Breast epithelium (tissue), 4 donors: ENCODE measurements around the gene AOC3. TPM values are rescaled to one million over a fixed set of nuclear protein-coding genes. Genes with fewer than 3 reads are reported as not detected.
"Not testable (repeated sequence)": the region's sequence is repeated elsewhere in the genome, so short reads cannot be mapped to it uniquely, and the experiment has no call there.

ENCODE experiments used
- DNase-seq, 2 donors: peaks; one replicate each; pipeline ENCODE4 v3.0.0-alpha.2; 2019; ENCODE audit warnings: low spot score in 2 of 2
- H3K27ac ChIP-seq, 2 donors: fragments of 200-600 bp; sonication (generic) in 1 of 2; one replicate each; pipeline ENCODE4 v1.5.1; 2016 to 2019; ENCODE audit warnings: mild to moderate bottlenecking in 1 of 2
- H3K27me3 ChIP-seq, 2 donors: fragments of 200-600 bp; sonication (generic) in 1 of 2; one replicate each; pipeline versions ENCODE4 v1.5.1 to v1.6.0; 2017 to 2019; ENCODE audit warnings: control low read depth in 1 of 2, mild to moderate bottlenecking in 1 of 2
- H3K36me3 ChIP-seq: fragments of 200-600 bp; one replicate; pipeline ENCODE4 v1.5.1; 2019
- H3K4me1 ChIP-seq, 2 donors: fragments of 200-600 bp; sonication (generic); one replicate each; pipeline ENCODE4 v1.5.1; 2016 to 2019; ENCODE audit warnings: control low read depth in 1 of 2
- H3K4me3 ChIP-seq, 3 donors: fragments of 200-600 bp; sonication (generic); 1 replicate in 2 of 3; 2 replicates in 1 of 3; pipeline ENCODE4 v1.5.1; 2016 to 2019; ENCODE audit warnings: mild to moderate bottlenecking in 3 of 3, moderate library complexity in 2 of 3
- H3K9me3 ChIP-seq, 2 donors: fragments of 200-600 bp; sonication (generic) in 1 of 2; one replicate each; pipeline ENCODE4 v1.5.1; 2016 to 2019; ENCODE audit warnings: control low read depth in 1 of 2
- POLR2A ChIP-seq: fragments of 450-650 bp; IDR thresholded peaks from one replicate; pipeline ENCODE4 v1.6.1; 2016; ENCODE audit warnings: antibody characterized with exemption, mild to moderate bottlenecking, moderate library complexity
- POLR2AphosphoS5 ChIP-seq, 3 donors: sonication (generic); formaldehyde crosslinking; IDR thresholded peaks; one replicate each; pipeline ENCODE4 v1.6.1; 2017; ENCODE audit warnings: antibody characterized with exemption in 3 of 3
- intact Hi-C: fragments of 100-400 bp; cut with DNase I; formaldehyde crosslinking; loops from one replicate; pipeline ENCODE4 v1.15.1; 2023; ENCODE audit warnings: low total_unique reads
- total RNA-seq, 3 donors: library from RNA; depleted of rRNA; stranded (reverse); fragments of >200 nt; gene quantifications; one replicate each; pipeline ENCODE4 v1.1.0, GENCODE V29; 2016
- TF ChIP-seq, protein P1 (sequence below), 3 donors: fragments of 450-650 bp; IDR thresholded peaks; one replicate each; pipeline ENCODE4 v1.5.1; 2016 to 2017; ENCODE audit warnings: antibody characterized with exemption in 3 of 3, mild to moderate bottlenecking in 3 of 3, moderate library complexity in 3 of 3

Gene AOC3
- total RNA-seq, 3 donors from 2014 or later: 16.2 to 247 (median 25.6) TPM

DNA sequence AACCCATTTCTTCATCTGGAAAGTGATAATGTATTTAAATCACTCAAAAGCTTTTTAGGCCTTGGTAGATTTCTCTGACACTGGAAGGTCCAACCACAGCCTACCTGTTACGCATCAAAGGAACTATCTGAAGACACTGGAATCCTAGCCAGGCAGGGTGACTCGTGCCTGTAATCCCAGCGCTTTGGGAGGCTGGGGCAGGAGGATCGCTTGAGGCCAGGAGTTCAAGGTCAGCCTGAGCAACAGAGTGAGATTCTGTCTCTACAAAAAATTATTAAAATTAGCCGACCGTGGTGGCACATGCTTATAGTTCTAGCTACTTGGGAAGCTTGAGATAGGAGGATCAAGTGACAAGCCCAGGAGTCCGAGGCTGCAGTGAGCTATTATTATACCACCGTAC, 31.2 kb downstream of the AOC3 start:
- no peak for DNase-seq
- no peak overlapping the region for H3K27ac ChIP-seq
- H3K4me1 ChIP-seq: no peaks in the 10 kb centered on the region
- no peak overlapping the region for H3K4me3 ChIP-seq
- H3K36me3 ChIP-seq: no peaks in the 10 kb centered on the region
- H3K27me3 ChIP-seq: no peaks in the 10 kb centered on the region
- TF ChIP-seq, protein P1, sequence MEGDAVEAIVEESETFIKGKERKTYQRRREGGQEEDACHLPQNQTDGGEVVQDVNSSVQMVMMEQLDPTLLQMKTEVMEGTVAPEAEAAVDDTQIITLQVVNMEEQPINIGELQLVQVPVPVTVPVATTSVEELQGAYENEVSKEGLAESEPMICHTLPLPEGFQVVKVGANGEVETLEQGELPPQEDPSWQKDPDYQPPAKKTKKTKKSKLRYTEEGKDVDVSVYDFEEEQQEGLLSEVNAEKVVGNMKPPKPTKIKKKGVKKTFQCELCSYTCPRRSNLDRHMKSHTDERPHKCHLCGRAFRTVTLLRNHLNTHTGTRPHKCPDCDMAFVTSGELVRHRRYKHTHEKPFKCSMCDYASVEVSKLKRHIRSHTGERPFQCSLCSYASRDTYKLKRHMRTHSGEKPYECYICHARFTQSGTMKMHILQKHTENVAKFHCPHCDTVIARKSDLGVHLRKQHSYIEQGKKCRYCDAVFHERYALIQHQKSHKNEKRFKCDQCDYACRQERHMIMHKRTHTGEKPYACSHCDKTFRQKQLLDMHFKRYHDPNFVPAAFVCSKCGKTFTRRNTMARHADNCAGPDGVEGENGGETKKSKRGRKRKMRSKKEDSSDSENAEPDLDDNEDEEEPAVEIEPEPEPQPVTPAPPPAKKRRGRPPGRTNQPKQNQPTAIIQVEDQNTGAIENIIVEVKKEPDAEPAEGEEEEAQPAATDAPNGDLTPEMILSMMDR (IDR thresholded peaks at IDR 0.05): no peak
- TF ChIP-seq POLR2AphosphoS5 (IDR thresholded peaks at IDR 0.05) (no peak), POLR2A (no peak)
- no peaks in the 10 kb centered on the region for H3K9me3 ChIP-seq
- intact Hi-C loops: no loop called here

DNA sequence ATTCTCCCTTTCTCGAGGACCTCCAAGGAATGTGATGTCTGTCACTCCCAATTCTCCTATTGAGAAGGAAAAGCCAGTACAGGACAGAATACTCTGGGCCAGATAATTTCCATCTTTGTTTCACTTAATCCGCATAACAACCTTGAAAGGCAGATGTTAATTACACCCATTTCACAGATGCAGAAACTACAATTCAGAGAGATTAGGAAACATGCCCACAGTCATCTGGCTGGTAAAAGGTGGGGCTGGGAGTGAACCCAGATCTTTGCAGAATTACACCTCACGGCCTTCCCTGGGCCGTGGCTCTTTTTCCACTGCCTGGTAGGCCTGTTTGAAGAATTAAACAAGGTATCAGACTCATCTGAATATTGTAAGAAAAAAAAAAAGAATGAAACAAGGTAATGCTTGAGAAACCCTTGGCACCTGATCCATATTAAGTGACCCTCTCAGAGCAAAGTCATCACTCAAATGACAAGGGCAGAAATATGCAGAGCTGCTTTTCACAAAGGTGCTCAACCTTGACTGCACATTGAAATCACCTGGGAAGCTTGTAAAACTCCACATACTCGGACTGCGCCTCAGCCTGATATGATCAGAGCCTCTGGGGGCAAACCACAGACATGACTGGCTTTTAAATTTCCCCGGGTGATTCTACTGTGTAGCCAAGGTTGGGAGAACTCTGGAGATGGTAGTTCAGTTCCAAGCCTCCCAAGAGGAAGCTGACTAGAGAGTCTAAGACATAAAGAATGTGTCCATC, 33.0 kb downstream of the AOC3 start:
- Histone ChIP-seq H3K9me3 (no peaks in the 10 kb centered on the region), H3K27ac (no peak overlapping the region), H3K27me3 (no peaks in the 10 kb centered on the region), H3K4me3 (no peak overlapping the region), H3K4me1 (no peaks in the 10 kb centered on the region), H3K36me3 (no peaks in the 10 kb centered on the region)
- TF ChIP-seq, protein P1 (IDR thresholded peaks at IDR 0.05): no peak
- TF ChIP-seq POLR2AphosphoS5 (IDR thresholded peaks at IDR 0.05): no peak
- TF ChIP-seq POLR2A: no peak
- intact Hi-C loops: no loop called here
- DNase-seq: no peak

DNA sequence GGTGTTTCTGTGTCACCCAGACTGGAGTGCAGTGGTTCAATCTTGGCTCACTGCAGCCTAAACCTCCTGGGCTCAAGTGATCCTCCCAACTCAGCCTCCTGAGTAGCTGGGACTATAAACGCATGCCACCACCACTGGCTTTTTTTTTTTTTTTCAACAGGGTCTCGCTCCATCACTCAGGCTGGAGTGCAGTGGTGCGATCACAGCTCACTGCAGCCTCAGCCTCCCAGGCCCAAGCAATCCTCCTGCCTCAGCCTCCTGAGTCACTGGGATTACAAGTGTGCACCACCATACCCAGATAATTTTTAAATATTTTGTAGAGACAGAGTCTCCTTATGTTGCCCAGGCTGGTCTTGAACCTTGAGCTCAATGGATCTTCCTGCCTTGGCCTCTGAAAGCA, 34.8 kb downstream of the AOC3 start:
- intact Hi-C loops, H3K27me3 ChIP-seq, H3K4me3 ChIP-seq, DNase-seq, H3K36me3 ChIP-seq, H3K4me1 ChIP-seq, H3K9me3 ChIP-seq, H3K27ac ChIP-seq: not testable (repeated sequence)

DNA sequence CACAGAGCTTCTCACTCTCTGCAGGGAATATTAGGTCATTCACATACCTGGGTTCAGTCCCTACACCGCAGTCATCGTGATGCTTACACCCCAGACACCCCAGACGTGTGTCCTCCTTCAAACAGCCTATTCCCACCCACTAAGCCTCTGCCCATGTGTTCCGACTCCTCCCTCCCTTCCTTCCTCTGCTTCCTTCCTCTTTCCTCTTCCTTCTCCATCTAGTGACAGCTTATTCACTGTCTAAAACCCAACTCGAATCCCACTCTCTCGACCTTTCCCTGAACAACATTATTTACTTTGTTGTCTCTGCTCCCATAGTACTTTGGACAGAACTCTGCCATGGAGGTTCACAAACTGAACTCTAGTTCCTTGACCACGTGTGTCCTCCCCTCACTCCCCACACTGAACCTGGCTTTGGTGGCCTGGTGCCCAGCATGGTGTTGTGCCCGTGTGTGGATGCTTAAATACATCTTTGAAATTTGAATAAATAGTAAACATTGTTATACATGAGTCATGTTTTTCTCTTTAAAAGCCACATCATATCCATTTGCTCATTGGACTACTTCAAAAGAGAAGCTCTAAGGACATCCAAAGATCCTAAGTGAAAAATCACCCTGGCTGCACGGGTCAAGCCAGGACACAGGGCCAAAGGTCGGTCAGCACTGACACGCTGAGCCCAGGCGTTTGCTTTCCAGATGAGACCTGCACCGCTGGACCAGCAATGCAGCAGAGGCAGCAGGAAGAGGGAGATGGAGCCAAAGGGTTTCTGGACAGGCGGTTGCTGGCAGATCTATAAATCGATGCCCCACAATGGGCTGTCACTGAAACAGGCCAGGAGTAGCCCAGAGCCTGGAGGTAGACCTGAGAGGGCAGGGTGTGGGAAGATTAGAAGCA, 35.5 kb downstream of the AOC3 start:
- no peak overlapping the region for H3K4me3 ChIP-seq
- H3K4me1 ChIP-seq: no peaks in the 10 kb centered on the region
- intact Hi-C loops: no loop called here
- no peaks in the 10 kb centered on the region for H3K9me3 ChIP-seq
- no peak overlapping the region for H3K27ac ChIP-seq
- H3K27me3 ChIP-seq: no peaks in the 10 kb centered on the region
- TF ChIP-seq POLR2AphosphoS5 (IDR thresholded peaks at IDR 0.05) (no peak), POLR2A (no peak)
- TF ChIP-seq, protein P1 (IDR thresholded peaks at IDR 0.05): no peak
- no peak for DNase-seq
- no peaks in the 10 kb centered on the region for H3K36me3 ChIP-seq

DNA sequence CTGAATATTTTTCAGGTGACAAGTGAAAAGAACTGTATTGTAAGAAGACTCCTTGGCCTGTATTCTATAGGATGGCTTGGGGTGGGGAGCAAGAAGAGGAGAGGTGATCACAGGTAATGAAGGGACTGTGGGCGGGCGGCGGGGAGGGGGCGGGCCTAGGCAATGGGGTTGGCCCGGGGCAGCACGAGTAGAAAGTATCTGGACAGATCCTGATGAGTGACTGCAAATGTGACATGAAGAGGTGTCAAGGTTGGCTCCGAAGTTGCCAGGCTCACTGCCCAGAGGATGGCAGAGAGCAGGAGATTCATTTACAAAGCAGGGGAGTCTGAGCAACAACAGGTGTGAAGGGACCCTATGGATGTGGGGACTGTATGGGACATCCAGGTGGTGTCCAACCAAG, 38.8 kb downstream of the AOC3 start:
- H3K9me3 ChIP-seq: no peaks in the 10 kb centered on the region
- H3K4me3 ChIP-seq: no peak overlapping the region
- no peak for TF ChIP-seq POLR2AphosphoS5 (IDR thresholded peaks at IDR 0.05)
- TF ChIP-seq, protein P1 (IDR thresholded peaks at IDR 0.05): no peak
- TF ChIP-seq POLR2A: no peak
- H3K4me1 ChIP-seq: no peaks in the 10 kb centered on the region
- no peak for DNase-seq
- intact Hi-C loops: no loop called here
- H3K27ac ChIP-seq: no peak overlapping the region
- no peaks in the 10 kb centered on the region for H3K36me3 ChIP-seq
- no peaks in the 10 kb centered on the region for H3K27me3 ChIP-seq
